GM12872 (cell line): Measurements from ENCODE around the gene TCEANC.

Experiments
- TF ChIP-seq, protein P1 (sequence below): IDR thresholded peaks from 3 replicates; pipeline ENCODE4 v1.5.1; 2011; ENCODE audit warnings: low read depth, mild to moderate bottlenecking, low read length, moderate library complexity; ENCODE audit not compliant: insufficient read depth

The TCEANC gene

DNA sequence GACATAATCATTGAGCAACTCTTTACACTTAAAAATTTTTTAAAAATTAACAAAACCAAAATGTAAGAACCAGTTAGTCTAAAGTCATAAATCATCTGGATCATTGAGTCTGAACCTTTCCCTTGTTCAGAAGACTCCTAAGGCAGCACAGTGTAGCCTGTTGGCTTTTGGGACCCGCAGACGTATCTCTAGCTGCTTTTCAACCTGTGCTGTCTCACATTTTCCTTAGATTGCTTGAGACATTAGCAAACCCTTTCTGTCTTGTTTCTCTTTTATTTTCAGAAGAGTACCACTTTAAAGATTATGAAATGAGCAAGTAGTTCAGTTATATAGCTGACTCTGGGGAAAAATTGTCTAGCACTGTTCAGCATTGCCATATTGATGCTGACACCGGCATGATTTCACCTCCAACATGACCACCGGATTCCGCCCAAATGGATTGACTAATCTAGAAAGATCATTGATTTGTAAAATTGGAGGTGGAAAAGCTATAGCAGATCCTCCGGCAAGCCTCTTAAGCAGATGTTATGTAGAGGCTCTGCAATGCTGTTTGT, 8.9 kb downstream of the TCEANC start:
- TF ChIP-seq, protein P1, sequence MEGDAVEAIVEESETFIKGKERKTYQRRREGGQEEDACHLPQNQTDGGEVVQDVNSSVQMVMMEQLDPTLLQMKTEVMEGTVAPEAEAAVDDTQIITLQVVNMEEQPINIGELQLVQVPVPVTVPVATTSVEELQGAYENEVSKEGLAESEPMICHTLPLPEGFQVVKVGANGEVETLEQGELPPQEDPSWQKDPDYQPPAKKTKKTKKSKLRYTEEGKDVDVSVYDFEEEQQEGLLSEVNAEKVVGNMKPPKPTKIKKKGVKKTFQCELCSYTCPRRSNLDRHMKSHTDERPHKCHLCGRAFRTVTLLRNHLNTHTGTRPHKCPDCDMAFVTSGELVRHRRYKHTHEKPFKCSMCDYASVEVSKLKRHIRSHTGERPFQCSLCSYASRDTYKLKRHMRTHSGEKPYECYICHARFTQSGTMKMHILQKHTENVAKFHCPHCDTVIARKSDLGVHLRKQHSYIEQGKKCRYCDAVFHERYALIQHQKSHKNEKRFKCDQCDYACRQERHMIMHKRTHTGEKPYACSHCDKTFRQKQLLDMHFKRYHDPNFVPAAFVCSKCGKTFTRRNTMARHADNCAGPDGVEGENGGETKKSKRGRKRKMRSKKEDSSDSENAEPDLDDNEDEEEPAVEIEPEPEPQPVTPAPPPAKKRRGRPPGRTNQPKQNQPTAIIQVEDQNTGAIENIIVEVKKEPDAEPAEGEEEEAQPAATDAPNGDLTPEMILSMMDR: no peak

GRCh38 chrX:13662355-13662791, 9.4 kb downstream of the TCEANC start:
- TF ChIP-seq, protein P1: no peak

DNA sequence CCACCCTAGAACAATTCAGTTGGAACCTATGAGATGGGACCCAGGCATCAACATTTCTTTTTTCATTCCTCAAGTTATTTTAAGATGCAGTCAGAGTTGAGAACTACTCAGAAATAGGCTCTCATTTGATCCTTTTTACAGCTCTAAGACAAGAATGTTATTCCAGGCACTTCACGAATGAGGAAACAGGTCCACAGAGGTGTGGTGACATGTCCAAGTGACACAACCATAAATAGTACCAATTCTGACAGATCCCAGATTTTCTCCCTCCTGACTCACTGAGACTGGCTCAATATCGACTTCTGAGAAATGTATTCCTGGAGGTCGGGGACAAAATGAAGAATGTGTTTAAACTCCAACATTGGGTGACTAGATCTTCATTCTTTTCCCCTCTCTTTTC, 11.1 kb downstream of the TCEANC start:
- TF ChIP-seq, protein P1: no peak

GRCh38 chrX:13666836-13667235, 13.9 kb downstream of the TCEANC start:
- TF ChIP-seq, protein P1: no peak

DNA sequence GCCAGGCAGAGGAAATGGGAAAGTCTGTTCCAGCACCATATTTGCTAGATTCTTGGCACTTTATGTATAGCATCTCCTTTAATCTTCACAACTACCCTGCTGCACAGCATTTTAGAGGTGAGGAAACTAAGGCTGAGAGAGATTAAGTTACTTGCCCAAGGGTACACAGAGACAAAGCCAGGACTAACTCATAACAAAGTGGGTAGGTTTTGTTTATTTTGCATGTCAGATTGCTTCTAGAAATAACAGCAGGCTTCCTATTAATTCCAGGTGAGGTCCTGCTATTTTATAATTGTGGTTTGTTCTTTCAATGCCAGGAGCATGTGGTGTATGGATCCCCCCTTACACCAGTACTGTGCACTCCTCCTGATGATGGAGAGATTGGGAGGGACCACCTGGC, 15.0 kb downstream of the TCEANC start:
- TF ChIP-seq, protein P1: no peak

DNA sequence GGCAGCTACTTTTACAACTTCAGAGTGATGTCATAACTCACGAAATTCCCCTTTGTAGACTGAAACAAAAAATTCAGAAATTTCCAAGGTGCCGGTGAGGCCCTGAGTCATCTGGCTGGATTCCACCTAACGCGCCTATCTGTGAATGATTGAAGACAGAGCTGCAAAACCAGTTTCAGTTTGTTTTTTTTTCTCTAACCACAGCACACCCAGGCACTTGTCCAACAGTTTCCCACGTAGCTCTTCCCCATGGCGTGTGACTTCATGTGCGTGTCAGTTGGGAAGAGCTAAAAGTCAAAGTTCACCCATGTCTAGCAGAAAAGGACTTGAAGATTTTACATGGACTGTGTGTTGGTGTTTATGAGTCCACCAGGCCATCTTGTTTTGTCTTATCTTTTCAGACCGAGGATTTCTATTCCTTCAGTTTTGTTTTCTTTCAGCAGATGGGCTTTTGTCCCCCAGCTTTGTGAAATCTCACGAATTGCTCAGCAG, 16.4 kb downstream of the TCEANC start:
- TF ChIP-seq, protein P1: no peak

DNA sequence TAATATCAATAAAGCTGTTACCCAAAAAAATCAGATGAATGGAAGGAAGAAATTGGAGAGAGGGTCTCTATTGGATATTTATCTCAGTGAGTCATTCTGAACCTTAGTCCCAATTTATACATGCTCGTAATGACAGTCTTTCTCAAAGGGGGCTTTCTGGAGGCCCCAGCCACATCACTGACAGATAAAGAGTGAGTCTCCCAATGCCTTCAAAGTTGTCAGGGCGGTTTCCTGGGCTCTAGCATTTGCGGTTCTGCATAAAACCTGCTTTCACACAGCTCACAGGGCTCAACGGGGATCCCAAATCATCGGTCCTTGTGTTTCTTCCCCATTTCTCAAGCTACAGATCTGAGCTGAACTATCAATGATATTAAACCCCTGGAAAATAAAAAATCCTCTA, 17.3 kb downstream of the TCEANC start:
- TF ChIP-seq, protein P1: no peak
